ENCODE data around the gene FARS2. TPM values are rescaled to one million over a fixed set of nuclear protein-coding genes. Genes with fewer than 3 reads are reported as not detected.

Gene FARS2
- total and polyA plus RNA-seq, 2 donors (not counting 3 experiments of a cell fraction or from before 2014, with no cell fraction given) = 20.2 to 20.5 TPM

DNA sequence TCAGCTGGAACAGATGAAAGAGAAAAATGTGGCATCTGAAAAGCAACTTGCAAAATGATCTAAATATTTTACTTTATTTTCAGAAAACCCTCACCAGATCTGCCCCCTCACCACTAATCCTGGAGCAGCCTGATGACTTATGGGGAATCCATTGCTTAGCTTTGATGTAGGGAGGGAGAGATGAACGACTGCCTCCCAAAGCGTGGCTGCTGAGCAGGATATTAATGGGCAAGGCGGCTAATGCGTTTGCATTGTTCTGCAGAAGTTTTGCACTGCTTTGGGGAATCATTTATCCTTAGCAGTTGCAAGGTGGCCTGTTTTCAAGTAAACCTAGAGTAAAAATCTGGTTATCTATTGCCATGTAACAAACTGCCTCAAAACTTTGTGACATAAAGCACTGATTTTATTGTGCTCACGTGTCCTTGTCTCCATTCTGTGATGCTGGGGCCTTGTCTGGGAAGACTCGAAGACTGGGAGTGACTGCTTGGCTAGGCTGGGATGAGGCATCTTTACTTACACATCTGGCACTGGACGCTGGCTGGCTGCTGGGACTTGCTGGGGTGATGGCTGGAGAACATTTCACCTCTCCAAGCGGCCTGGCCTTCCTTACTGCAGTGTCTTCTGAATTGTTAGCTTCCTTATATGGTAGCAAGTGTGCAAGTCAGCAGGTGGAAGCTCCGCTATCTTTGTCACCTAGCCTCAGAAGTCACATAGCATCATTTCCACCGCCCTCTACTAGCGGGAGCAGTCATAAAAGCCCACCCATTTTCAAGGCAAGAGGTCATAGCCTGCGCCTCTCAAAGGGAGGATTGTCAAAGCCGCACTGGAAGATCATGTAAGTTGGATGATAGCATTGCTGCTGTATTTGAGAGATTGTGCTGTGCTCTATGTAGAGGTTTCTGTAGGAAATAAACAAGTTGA, 432.2 kb downstream of the FARS2 start:
- no peak for FAIRE-seq
- dilution Hi-C loops (cut with MboI; ENCODE audit: extremely low pct_ligation_motif_present, low sequenced_read_pairs) (no loop called here), intact Hi-C loops (cut with micrococcal nuclease) (no loop called here)
- no TSS peak for BruUV-seq (replicated peaks)
- ChIA-PET CTCF (no interaction called here), POLR2A (no interaction called here)
- no peaks in the 10 kb centered on the region for H3K79me2 ChIP-seq (ENCODE audit: control insufficient read depth, insufficient read depth, low read length)
- DNase-seq (ENCODE audit: low read depth, low spot score) = no peak
- H2AFZ ChIP-seq (ENCODE audit: low read depth, low read length) = no peak overlapping the region
- TF ChIP-seq JUN (IDR thresholded peaks at IDR 0.05; ENCODE audit: borderline replicate concordance, insufficient read depth, insufficient read length, low read depth) = no peak
- no peaks in the 10 kb centered on the region for H3K36me3 ChIP-seq (ENCODE audit: control insufficient read depth in 2 of 2, extremely low read depth in 1 of 2, insufficient read depth in 2 of 2, low read length in 2 of 2)
- H3K27ac ChIP-seq (ENCODE audit: insufficient read depth, low read depth, low read length) = no peak overlapping the region
- H3K27me3 ChIP-seq (ENCODE audit: control insufficient read depth in 2 of 2, insufficient read depth in 2 of 2, low read length in 2 of 2) = no peaks in the 10 kb centered on the region
- no peaks in the 10 kb centered on the region for H3K9me1 ChIP-seq (replicated peaks; ENCODE audit: control insufficient read depth, extremely low read depth, insufficient read depth, low read length)
- H4K20me1 ChIP-seq (replicated peaks; ENCODE audit: control insufficient read depth, extremely low read depth, insufficient read depth, low read length) = no peaks in the 10 kb centered on the region
- no peak overlapping the region for H3K4me3 ChIP-seq (replicated peaks in 1 of 3; ENCODE audit: insufficient read depth in 1 of 3, low read depth in 1 of 3, low read length in 3 of 3)
- H3K4me2 ChIP-seq (ENCODE audit: insufficient read depth, low read length) = no peak overlapping the region
- H3K4me1 ChIP-seq (ENCODE audit: control insufficient read depth, extremely low read depth, insufficient read depth, low read length) = no peaks in the 10 kb centered on the region
- no peaks in the 10 kb centered on the region for H3K9me3 ChIP-seq (replicated peaks; ENCODE audit: control insufficient read depth, insufficient read depth, low read length)
- H3K9ac ChIP-seq (replicated peaks; ENCODE audit: extremely low read depth, insufficient read depth, low read length) = no peak overlapping the region

DNA sequence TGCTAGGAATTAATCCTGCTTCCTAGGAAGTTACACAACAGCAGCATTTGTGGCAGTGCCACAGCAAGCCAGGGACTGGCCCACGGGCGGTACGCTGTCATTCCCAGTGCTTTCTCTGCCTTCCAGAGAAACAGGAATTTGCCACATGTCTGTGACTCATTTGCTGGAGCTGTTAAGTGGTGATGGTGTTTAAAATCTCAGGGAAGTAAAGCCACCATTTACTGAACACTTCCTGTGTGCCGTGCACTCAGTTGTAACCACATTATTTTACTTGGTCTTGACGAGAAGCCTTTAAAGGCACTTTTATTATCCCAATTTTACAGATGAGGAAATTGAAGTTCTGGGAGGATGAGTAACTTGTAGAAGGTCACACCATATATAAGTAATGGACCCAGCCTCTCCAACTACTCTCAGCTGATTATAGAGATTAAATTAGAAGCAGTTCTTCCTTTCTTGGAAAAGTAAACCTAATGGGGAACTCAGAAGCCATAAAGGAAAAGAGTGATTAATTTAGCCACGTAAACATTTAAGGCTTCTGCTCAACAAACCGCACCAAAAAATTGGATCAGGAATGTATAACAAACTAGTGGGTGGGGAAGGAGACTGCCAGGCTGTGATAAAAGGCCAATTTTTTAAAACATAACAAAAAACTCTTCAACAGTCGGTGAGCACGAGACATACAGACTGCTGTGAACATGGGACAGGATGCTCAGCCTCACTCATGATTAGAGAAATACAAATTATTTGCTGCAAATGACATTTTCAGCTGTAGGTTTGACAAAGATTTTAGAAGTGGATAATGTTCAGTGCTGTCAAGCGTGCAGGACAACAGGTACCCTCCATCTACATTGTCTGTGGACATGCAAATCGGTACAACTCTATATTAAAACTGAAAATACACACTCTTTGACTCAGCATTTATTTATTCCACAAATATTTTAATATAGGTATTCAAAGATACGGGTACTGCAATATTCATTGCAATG, 434.2 kb downstream of the FARS2 start:
- dilution Hi-C loops (cut with MboI; ENCODE audit: extremely low pct_ligation_motif_present, low sequenced_read_pairs) (no loop called here), intact Hi-C loops (cut with micrococcal nuclease) (no loop called here)
- Histone ChIP-seq H3K27me3 (ENCODE audit: control insufficient read depth in 2 of 2, insufficient read depth in 2 of 2, low read length in 2 of 2) (no peaks in the 10 kb centered on the region), H3K36me3 (ENCODE audit: control insufficient read depth in 2 of 2, extremely low read depth in 1 of 2, insufficient read depth in 2 of 2, low read length in 2 of 2) (no peaks in the 10 kb centered on the region), H3K4me3 (replicated peaks in 1 of 3; ENCODE audit: insufficient read depth in 1 of 3, low read depth in 1 of 3, low read length in 3 of 3) (no peak overlapping the region), H2AFZ (ENCODE audit: low read depth, low read length) (peak overlapping the region; percentile 45), H3K4me1 (ENCODE audit: control insufficient read depth, extremely low read depth, insufficient read depth, low read length) (no peaks in the 10 kb centered on the region), H3K9me1 (replicated peaks; ENCODE audit: control insufficient read depth, extremely low read depth, insufficient read depth, low read length) (no peaks in the 10 kb centered on the region), H3K4me2 (ENCODE audit: insufficient read depth, low read length) (no peak overlapping the region), H4K20me1 (replicated peaks; ENCODE audit: control insufficient read depth, extremely low read depth, insufficient read depth, low read length) (no peaks in the 10 kb centered on the region), H3K27ac (ENCODE audit: insufficient read depth, low read depth, low read length) (no peak overlapping the region), H3K79me2 (ENCODE audit: control insufficient read depth, insufficient read depth, low read length) (no peaks in the 10 kb centered on the region), H3K9me3 (replicated peaks; ENCODE audit: control insufficient read depth, insufficient read depth, low read length) (no peaks in the 10 kb centered on the region), H3K9ac (replicated peaks; ENCODE audit: extremely low read depth, insufficient read depth, low read length) (no peak overlapping the region)
- DNase-seq (ENCODE audit: low read depth, low spot score) (peak; percentile 61), FAIRE-seq (peak; percentile 83)
- ChIA-PET CTCF (interaction anchor here (0.9 kb wide), 1 partner anchor 15 kb away, joined by 3 read pairs; no protein-coding TSS in a partner anchor), POLR2A (no interaction called here)
- no TSS peak for BruUV-seq (replicated peaks)
- no peak for TF ChIP-seq POLR2AphosphoS5 (IDR thresholded peaks at IDR 0.05; ENCODE audit: insufficient read depth, low read depth, low read length)
- peak; percentile 51 for TF ChIP-seq FOS (IDR thresholded peaks at IDR 0.05; ENCODE audit: borderline replicate concordance, insufficient read depth, low read length)
